ENCODE data around the gene RYR3.

RYR3 gene

GRCh38 chr15:33649217-33649933 lies 338.6 kb downstream of the RYR3 start:
- DNase-seq (ENCODE audit: low read depth): no peak

- no peak for DNase-seq (ENCODE audit: low read depth)
These were observed 344.1 kb downstream of the RYR3 start for GRCh38 chr15:33654860-33655259.

GRCh38 chr15:33655488-33655887 lies 344.7 kb downstream of the RYR3 start:
- no peak for DNase-seq (ENCODE audit: low read depth)

GRCh38 chr15:33656168-33656567 lies 345.4 kb downstream of the RYR3 start:
- DNase-seq (ENCODE audit: low read depth): no peak

GRCh38 chr15:33660151-33660550 lies 349.4 kb downstream of the RYR3 start:
- no peak for DNase-seq (ENCODE audit: low read depth)

- DNase-seq (ENCODE audit: low read depth): no peak
These were observed 351.2 kb downstream of the RYR3 start for GRCh38 chr15:33662014-33662413.

GRCh38 chr15:33664947-33665346 lies 354.2 kb downstream of the RYR3 start:
- no peak for DNase-seq (ENCODE audit: low read depth)

- DNase-seq (ENCODE audit: low read depth): no peak
These were observed 359.8 kb downstream of the RYR3 start for GRCh38 chr15:33670567-33670966.

- DNase-seq (ENCODE audit: low read depth): no peak
These were observed 360.7 kb downstream of the RYR3 start for GRCh38 chr15:33671456-33671855.

GRCh38 chr15:33675246-33675645 lies 364.5 kb downstream of the RYR3 start:
- DNase-seq (ENCODE audit: low read depth): no peak

GRCh38 chr15:33677238-33677830 lies 366.6 kb downstream of the RYR3 start:
- DNase-seq (ENCODE audit: low read depth): no peak

- DNase-seq (ENCODE audit: low read depth): no peak
These were observed 367.4 kb downstream of the RYR3 start for GRCh38 chr15:33678176-33678575.

GRCh38 chr15:33678602-33679001 lies 367.8 kb downstream of the RYR3 start:
- no peak for DNase-seq (ENCODE audit: low read depth)

- DNase-seq (ENCODE audit: low read depth): no peak
These were observed 368.3 kb downstream of the RYR3 start for GRCh38 chr15:33679061-33679460.

GRCh38 chr15:33680336-33680735 lies 369.6 kb downstream of the RYR3 start:
- no peak for DNase-seq (ENCODE audit: low read depth)

- DNase-seq (ENCODE audit: low read depth): no peak
These were observed 382.5 kb downstream of the RYR3 start for GRCh38 chr15:33693166-33693800.

- DNase-seq (ENCODE audit: low read depth): no peak
These were observed 387.4 kb downstream of the RYR3 start for GRCh38 chr15:33698126-33698525.

GRCh38 chr15:33699145-33699544 lies 388.4 kb downstream of the RYR3 start:
- no peak for DNase-seq (ENCODE audit: low read depth)

- DNase-seq (ENCODE audit: low read depth): no peak
These were observed 389.1 kb downstream of the RYR3 start for GRCh38 chr15:33699691-33700447.

GRCh38 chr15:33700695-33701303 lies 390.0 kb downstream of the RYR3 start:
- DNase-seq (ENCODE audit: low read depth): peak; percentile 25

- no peak for DNase-seq (ENCODE audit: low read depth)
These were observed 390.5 kb downstream of the RYR3 start for GRCh38 chr15:33701304-33701696.

- no peak for DNase-seq (ENCODE audit: low read depth)
These were observed 395.4 kb downstream of the RYR3 start for GRCh38 chr15:33706173-33706572.
